HUDEP-2 (cell line): ENCODE results near the gene KRTAP10-7.
"Not testable (repeated sequence)": the region's sequence is repeated elsewhere in the genome, so short reads cannot be mapped to it uniquely, and the experiment has no call there.

Experiments
- DNase-seq, 76 experiments: peaks; one replicate each; lab custom pipeline; 2025; ENCODE audit not compliant: unreplicated experiment in 76 of 76; lab: John Stamatoyannopoulos, UW

KRTAP10-7 gene

GRCh38 chr21:44571844-44572782, 28.3 kb upstream of the KRTAP10-7 start:
- no peak for DNase-seq

DNA sequence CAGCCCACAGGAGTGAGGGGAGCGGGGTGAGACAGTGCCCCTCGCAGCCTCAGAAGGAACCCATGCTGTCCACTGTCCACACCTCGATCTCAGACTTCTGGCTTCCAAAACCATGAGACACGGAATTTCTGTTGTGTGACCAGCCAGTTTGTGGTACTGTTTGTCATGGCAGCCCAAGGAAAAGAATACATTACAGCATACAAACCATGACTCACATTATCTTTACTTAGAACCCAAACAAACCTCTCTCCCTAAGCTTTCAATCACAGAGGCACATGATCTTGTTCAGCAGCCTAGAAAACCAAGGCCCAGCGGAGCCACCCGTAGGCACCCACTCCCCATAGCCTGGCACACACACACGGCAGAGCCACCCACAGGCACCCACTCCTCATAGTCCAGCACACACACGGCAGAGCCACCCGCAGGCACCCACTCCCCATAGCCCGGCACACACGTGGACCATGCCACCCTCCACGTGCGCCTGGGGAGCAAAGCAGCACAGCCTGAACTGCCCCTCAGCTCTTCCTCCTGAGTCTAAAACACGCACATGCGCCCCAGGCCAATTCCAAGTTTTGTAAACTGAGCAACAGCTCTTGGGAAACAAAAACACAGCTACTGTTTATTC, 27.3 kb upstream of the KRTAP10-7 start:
- DNase-seq, result no peak

GRCh38 chr21:44573630-44574456, 26.6 kb upstream of the KRTAP10-7 start, which contains the start of gene KRTAP10-4:
Gene KRTAP10-4 (plus strand): TSS chr21:44573729. CDS start chr21:44573759, 30 bp downstream.
- DNase-seq, result not testable (repeated sequence)

- peak in 2 of 76 experiments; percentile 6 to 26 for DNase-seq
Measured at GRCh38 chr21:44574457-44575306, 25.7 kb upstream of the KRTAP10-7 start.

DNA sequence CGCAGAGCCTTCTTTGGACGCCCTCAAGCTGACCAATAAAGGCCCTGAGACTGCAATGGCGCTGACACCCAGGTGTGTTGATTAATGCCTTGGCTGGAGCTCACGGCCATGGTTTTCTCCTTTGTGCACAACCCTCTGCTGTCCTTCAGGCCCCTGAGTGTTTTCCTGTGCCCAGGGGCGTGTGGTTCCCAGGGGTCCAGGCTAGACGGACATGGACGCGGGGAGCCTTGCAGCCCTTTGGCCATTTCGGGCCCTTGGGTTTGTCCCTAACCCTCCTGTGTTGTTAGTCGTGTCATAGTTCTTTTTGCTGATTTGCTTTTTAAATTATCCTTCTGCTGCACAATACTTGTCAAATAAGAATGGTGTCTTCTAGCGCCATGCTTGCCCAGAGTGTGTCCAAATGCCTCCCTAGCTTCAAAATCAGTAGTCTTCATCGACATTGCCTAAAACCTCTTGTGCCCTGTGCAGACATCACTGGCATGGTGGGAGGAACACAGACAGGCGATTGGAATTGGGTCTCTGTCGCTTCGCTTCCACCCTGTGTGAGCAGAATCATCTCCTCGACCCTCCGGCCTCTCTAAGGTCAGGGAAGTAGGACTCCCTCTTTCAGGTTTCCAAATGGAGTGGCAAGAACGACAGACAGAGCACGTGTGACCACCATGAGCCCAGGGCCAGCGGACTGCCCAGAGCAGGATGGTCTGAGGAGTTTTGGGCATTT, 24.9 kb upstream of the KRTAP10-7 start:
- no peak for DNase-seq

GRCh38 chr21:44576025-44576420, 24.4 kb upstream of the KRTAP10-7 start:
- no peak for DNase-seq

DNA sequence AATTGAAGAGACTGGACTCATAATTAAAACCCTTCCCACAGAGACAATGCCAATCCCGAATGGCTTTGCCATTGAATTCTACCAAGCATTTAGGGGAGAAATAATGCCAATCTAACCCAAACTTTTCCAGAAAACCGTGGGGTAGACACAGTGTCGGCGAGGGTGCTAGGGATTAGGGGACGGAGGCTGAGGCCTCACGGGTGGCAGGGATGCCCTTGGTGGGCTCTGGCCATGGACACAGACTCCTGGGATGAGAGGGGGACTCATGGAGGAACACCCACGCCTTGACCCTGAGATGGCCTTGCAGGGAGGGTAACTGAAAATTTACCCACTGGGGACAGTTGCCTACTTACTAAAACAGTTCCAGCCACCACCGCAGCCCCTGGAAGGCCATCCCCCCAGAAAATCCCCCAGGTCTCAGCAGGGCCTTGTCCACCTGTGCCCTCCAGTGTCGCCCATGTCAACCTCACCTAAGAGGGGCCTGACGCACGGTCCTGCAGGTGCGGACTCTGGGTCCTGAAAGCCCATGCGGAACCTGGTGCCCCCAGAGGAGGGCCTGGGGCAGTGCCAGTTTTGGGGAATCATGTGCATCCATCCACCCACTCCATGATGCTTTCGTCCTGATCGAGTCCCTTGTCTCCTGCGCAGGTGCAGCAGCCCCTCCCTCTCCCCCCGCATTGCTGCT, 21.9 kb upstream of the KRTAP10-7 start:
- no peak for DNase-seq

DNA sequence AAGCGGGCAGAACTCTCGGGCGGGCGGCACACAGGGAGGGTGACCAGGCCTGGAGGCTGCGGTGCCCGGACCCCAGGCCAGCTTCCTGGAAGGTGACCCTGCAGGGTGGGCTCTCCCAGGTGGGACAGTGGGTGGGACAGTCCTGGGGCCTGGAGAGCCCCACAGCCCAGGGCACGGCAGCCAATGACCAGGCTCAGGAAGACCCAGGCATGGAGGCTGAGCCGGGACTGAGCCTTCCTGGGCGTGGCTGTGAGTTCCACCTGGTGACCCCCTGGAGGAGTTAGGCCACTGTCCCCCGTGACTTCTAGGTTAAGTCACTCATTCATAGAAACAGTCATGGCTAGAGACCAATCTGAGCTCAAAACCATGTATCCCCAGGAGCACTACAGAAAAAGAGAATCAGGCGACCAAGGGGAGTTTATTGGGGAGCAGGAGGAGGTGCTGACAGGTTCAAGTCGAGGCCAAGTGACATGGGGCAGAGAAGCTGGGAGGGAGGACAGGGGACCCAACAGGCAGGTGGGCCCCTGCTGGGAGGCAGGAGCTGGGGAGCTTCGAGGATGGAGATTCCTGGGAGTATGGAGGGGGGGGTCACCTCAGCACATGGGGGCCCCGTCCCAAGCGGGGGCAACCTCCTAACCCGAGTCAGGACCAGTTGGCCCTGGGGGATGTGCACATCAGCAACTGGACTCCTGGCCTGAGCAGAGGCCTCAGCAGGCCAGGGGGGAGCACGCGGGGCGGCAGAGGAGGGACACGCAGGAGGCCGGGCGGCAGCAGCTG, 21.2 kb upstream of the KRTAP10-7 start:
- no peak for DNase-seq

DNA sequence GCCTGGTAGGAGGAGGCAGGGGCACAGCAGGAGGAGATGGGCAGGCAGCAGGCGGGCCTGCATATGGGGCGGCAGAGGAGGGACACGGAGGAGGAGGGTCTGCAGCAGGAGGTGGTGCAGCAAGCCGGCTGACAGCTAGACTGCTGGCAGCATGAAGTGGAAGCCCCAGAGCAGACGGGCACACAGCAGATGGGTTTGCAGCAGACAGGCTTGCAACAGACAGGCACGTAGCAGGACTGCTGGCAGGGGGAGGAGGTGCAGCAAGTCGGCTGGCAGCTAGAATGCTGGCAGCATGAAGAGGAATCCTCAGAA, 20.6 kb upstream of the KRTAP10-7 start:
- DNase-seq, result no peak

GRCh38 chr21:44580231-44580821, 20.1 kb upstream of the KRTAP10-7 start, which contains the start of gene KRTAP10-5:
Gene KRTAP10-5 (minus strand): TSS chr21:44580604. CDS start chr21:44580578, 26 bp downstream.
- DNase-seq, result not testable (repeated sequence)

- no peak for DNase-seq
Measured at GRCh38 chr21:44581158-44581557, 19.2 kb upstream of the KRTAP10-7 start.

- DNase-seq, result no peak
Measured at GRCh38 chr21:44582055-44582454, 18.3 kb upstream of the KRTAP10-7 start.

- no peak for DNase-seq
Measured at GRCh38 chr21:44583089-44583799, 17.2 kb upstream of the KRTAP10-7 start.

GRCh38 chr21:44583800-44584147, 16.6 kb upstream of the KRTAP10-7 start:
- no peak for DNase-seq

DNA sequence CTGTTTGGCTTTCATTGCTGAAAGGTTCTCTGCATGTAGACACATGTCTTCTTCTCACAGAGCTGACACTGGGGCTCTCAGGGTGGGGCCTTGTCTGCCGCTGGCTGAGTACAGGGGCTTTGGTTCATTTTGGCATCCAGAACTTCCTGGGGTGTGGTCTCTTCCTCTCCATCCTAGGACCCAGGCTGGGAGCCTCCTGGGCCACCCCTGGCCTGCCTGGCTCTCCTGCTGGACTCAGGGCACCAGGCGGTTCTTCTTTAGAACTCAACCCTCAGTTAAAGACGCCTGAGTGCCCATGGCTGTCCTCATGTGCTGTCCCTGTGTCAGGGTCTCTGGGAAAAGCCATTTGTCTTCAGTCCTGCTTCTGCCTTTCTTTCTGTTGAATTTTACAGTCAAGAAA, 14.5 kb upstream of the KRTAP10-7 start:
- DNase-seq, result no peak

DNA sequence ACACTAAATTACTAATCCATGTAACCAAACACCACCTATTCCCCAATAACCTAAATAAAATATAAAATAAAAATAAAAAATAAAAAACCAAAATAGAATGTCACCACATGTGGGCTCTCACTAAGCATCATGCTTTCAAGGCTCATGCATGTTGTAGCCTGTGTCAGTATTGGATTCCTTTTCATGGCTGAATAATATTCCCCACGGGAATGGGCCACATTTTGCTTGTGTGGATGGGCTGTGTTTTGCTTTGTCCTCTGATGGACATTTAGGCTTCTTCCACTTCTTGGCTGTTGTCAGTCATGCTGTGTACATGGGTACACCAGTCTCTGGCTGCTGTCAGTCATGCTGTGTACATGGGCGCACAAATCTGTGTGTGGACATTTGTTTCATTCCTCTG, 11.3 kb upstream of the KRTAP10-7 start:
- no peak for DNase-seq

DNA sequence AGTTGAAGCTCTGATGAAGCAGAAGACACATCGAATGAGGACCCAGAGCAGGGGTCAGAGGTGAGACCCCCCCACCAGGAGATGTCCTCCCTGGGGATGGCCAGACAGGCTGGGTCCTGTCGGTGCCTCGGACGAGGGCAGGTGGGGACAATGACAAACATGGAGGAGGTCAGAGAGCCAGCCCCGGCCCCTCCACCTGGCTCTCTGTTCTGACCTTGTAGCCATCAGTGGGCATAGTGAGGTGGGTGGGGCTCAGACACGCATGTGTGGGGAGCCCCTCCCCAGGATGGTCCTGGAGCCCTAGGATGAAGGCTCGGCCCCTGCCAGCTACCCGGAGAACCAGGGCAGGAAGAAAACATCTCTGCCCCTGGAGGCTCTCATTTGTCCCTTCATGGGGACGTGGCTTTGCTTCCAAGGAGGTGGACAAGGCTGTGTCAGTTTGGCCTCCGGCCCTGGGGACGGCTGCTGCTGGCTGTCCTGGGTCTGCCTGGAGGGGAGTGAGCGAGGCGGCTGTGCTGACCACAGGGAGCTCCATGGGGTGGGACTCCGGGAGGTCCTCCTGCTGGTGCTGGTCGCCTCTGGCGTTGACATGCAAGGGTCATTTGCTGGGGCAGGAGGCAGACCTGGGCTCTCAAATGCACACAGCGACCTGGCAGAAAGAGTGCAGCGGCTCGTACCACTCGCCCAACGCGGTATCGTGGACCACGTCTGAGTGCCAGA, 10.7 kb upstream of the KRTAP10-7 start:
- DNase-seq, result no peak
